HEK293 (cell line): Measurements from ENCODE around the gene ASF1B.
A peak's percentile ranks its signal among the peaks of the same experiment; 100 is the strongest.

Source experiments
- CTCF ChIA-PET: fragments of 350-600 bp; formaldehyde crosslinking; extraction: SDS; loops from one replicate; lab custom pipeline; 2021; ENCODE audit warnings: antibody characterized with exemption; lab: Yijun Ruan, JAX
- POLR2A ChIA-PET: fragments of 300-600 bp; formaldehyde crosslinking; extraction: SDS; loops from one replicate; lab custom pipeline; 2020; ENCODE audit warnings: antibody characterized with exemption, inconsistent platforms; lab: Yijun Ruan, JAX
- H3K27ac ChIP-seq: fragments of 200-500 bp; sonication (Bioruptor generic); 2 replicates; pipeline ENCODE4 v1.5.1; 2014; ENCODE audit warnings: low read depth, low read length, control low read depth, inconsistent platforms; ENCODE audit errors: extremely low read depth
- H3K36me3 ChIP-seq, 2 experiments: fragments of 200-500 bp in 1 of 2; sonication (Bioruptor generic) in 1 of 2; 1 replicate in 1 of 2; 2 replicates in 1 of 2; pipeline ENCODE4 v1.5.1; 2014 to 2017; ENCODE audit warnings: inconsistent platforms in 2 of 2, low read length in 2 of 2; ENCODE audit not compliant: control insufficient read depth in 2 of 2, insufficient read depth in 1 of 2
- H3K4me1 ChIP-seq: fragments of 200-500 bp; sonication (Bioruptor generic); 2 replicates; pipeline ENCODE4 v1.5.1; 2014; ENCODE audit warnings: mild to moderate bottlenecking, low read length, inconsistent platforms; ENCODE audit not compliant: control insufficient read depth, insufficient read depth
- H3K4me3 ChIP-seq: 2 replicates; pipeline ENCODE4 v1.5.1; 2011; ENCODE audit warnings: low read depth, mild to moderate bottlenecking, control low read depth, low read length, moderate library complexity
- H3K9me3 ChIP-seq: fragments of 200-500 bp; sonication (Bioruptor generic); 2 replicates; pipeline ENCODE4 v1.5.1; 2014; ENCODE audit warnings: low read depth, low read length, inconsistent platforms; ENCODE audit not compliant: control insufficient read depth, insufficient read depth
- SP2 ChIP-seq: fragments of 450-650 bp; formaldehyde crosslinking; IDR thresholded peaks from 2 replicates; pipeline ENCODE4 v1.5.1; 2016; ENCODE audit warnings: missing biosample characterization, missing genetic modification characterization
- ZBTB48 ChIP-seq: fragments of 450-650 bp; formaldehyde crosslinking; IDR thresholded peaks from 2 replicates; pipeline ENCODE4 v1.5.1; 2016; ENCODE audit warnings: missing biosample characterization, missing genetic modification characterization
- ZFP41 ChIP-seq: fragments of 450-650 bp; formaldehyde crosslinking; IDR thresholded peaks from 2 replicates; pipeline ENCODE4 v1.5.1; 2016; ENCODE audit warnings: missing biosample characterization, missing genetic modification characterization, borderline replicate concordance
- ZNF121 ChIP-seq: fragments of 450-650 bp; formaldehyde crosslinking; IDR thresholded peaks from 2 replicates; pipeline ENCODE4 v1.5.1; 2016; ENCODE audit warnings: missing biosample characterization, missing genetic modification characterization
- ZNF132 ChIP-seq: fragments of 450-650 bp; formaldehyde crosslinking; IDR thresholded peaks from 2 replicates; pipeline ENCODE4 v1.5.1; 2017; ENCODE audit warnings: missing biosample characterization, missing genetic modification characterization, borderline replicate concordance
- ZNF274 ChIP-seq, 2 experiments: fragments of 200-500 bp in 1 of 2; fragments of 450-650 bp in 1 of 2; sonication (Bioruptor generic) in 1 of 2; formaldehyde crosslinking in 1 of 2; IDR thresholded peaks; 2 replicates each; pipeline versions ENCODE4 v1.5.1 to v1.6.1; 2014 to 2016; ENCODE audit warnings: borderline replicate concordance in 1 of 2, inconsistent platforms in 1 of 2, low read length in 1 of 2, missing biosample characterization in 1 of 2, missing genetic modification characterization in 1 of 2
- ZNF341 ChIP-seq: fragments of 450-650 bp; formaldehyde crosslinking; IDR thresholded peaks from 2 replicates; pipeline ENCODE4; 2016; ENCODE audit warnings: low read depth, missing biosample characterization, missing genetic modification characterization
- ZNF350 ChIP-seq: fragments of 450-650 bp; formaldehyde crosslinking; IDR thresholded peaks from 2 replicates; pipeline ENCODE4 v1.5.0; 2017; ENCODE audit warnings: missing biosample characterization, mild to moderate bottlenecking, missing genetic modification characterization
- ZNF501 ChIP-seq: fragments of 450-650 bp; formaldehyde crosslinking; IDR thresholded peaks from 2 replicates; pipeline ENCODE4 v1.5.1; 2016; ENCODE audit warnings: missing biosample characterization, missing genetic modification characterization
- ZNF544 ChIP-seq: fragments of 450-650 bp; formaldehyde crosslinking; IDR thresholded peaks from 2 replicates; pipeline ENCODE4 v1.5.0; 2017; ENCODE audit warnings: missing biosample characterization, missing genetic modification characterization
- ZNF558 ChIP-seq: fragments of 450-650 bp; formaldehyde crosslinking; IDR thresholded peaks from 2 replicates; pipeline ENCODE4 v1.5.1; 2016; ENCODE audit warnings: missing biosample characterization, missing genetic modification characterization
- ZNF560 ChIP-seq: fragments of 450-650 bp; formaldehyde crosslinking; IDR thresholded peaks from 2 replicates; pipeline ENCODE4 v1.5.1; 2017; ENCODE audit warnings: missing biosample characterization, missing genetic modification characterization, borderline replicate concordance
- ZNF600 ChIP-seq: fragments of 450-650 bp; formaldehyde crosslinking; IDR thresholded peaks from 2 replicates; pipeline ENCODE4 v1.5.1; 2016; ENCODE audit warnings: missing biosample characterization, missing genetic modification characterization
- ZNF658 ChIP-seq: fragments of 450-650 bp; formaldehyde crosslinking; IDR thresholded peaks from 2 replicates; pipeline ENCODE4; 2016; ENCODE audit warnings: missing biosample characterization, missing genetic modification characterization
- TF ChIP-seq, protein P1 (sequence below): fragments of 450-650 bp; formaldehyde crosslinking; IDR thresholded peaks from 2 replicates; pipeline ENCODE4 v1.5.1; 2016; ENCODE audit warnings: missing biosample characterization, missing genetic modification characterization
- TF ChIP-seq, protein P2 (sequence below): fragments of 450-650 bp; formaldehyde crosslinking; IDR thresholded peaks from 2 replicates; pipeline ENCODE4 v1.5.1; 2016; ENCODE audit warnings: missing biosample characterization, missing genetic modification characterization
- TF ChIP-seq, protein P3 (sequence below): fragments of 450-650 bp; formaldehyde crosslinking; IDR thresholded peaks from 2 replicates; pipeline ENCODE4 v1.5.1; 2016; ENCODE audit warnings: missing biosample characterization, missing genetic modification characterization
- TF ChIP-seq, protein P4 (sequence below): fragments of 450-650 bp; formaldehyde crosslinking; IDR thresholded peaks from 2 replicates; pipeline ENCODE4 v1.5.0; 2017; ENCODE audit warnings: missing biosample characterization, missing genetic modification characterization, borderline replicate concordance
- TF ChIP-seq, protein P5 (sequence below): fragments of 450-650 bp; formaldehyde crosslinking; IDR thresholded peaks from 2 replicates; pipeline ENCODE4 v1.5.1; 2016; ENCODE audit warnings: missing biosample characterization, missing genetic modification characterization
- TF ChIP-seq, protein P6 (sequence below): fragments of 450-650 bp; IDR thresholded peaks from 2 replicates; pipeline ENCODE4 v1.5.1; 2018; ENCODE audit warnings: missing biosample characterization, mild to moderate bottlenecking, missing genetic modification characterization

The ASF1B gene

DNA sequence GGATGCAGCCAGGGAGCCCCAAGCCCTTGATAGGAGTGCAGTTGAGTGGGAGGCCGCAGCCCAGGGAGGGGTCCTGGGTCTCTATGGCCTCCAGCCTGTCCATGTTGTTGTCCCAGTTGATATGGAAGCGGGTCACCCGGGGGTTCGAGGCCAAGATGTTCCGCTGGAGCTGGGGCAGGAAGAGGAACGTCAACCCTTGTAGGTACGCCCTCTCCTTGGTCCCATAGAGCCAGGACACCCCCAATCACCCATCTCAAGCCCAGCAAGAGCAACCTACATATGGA is 15.9 kb downstream of the ASF1B start:
- Histone ChIP-seq H3K9me3 (no peaks in the 10 kb centered on the region), H3K27ac (no peak overlapping the region), H3K36me3 (peaks cover 15 to 45% of the 10 kb centered on the region in 2 experiments), H3K4me1 (peaks cover 3% of the 10 kb centered on the region), H3K4me3 (no peak overlapping the region)
- TF ChIP-seq ZNF501 (tag by site-specific recombination): no peak
- no peak for TF ChIP-seq ZNF121 (tag by site-specific recombination)
- TF ChIP-seq ZBTB48: no peak
- TF ChIP-seq, protein P1, sequence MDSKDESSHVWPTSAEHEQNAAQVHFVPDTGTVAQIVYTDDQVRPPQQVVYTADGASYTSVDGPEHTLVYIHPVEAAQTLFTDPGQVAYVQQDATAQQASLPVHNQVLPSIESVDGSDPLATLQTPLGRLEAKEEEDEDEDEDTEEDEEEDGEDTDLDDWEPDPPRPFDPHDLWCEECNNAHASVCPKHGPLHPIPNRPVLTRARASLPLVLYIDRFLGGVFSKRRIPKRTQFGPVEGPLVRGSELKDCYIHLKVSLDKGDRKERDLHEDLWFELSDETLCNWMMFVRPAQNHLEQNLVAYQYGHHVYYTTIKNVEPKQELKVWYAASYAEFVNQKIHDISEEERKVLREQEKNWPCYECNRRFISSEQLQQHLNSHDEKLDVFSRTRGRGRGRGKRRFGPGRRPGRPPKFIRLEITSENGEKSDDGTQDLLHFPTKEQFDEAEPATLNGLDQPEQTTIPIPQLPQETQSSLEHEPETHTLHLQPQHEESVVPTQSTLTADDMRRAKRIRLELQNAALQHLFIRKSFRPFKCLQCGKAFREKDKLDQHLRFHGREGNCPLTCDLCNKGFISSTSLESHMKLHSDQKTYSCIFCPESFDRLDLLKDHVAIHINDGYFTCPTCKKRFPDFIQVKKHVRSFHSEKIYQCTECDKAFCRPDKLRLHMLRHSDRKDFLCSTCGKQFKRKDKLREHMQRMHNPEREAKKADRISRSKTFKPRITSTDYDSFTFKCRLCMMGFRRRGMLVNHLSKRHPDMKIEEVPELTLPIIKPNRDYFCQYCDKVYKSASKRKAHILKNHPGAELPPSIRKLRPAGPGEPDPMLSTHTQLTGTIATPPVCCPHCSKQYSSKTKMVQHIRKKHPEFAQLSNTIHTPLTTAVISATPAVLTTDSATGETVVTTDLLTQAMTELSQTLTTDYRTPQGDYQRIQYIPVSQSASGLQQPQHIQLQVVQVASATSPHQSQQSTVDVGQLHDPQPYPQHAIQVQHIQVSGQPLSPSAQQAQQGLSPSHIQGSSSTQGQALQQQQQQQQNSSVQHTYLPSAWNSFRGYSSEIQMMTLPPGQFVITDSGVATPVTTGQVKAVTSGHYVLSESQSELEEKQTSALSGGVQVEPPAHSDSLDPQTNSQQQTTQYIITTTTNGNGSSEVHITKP (tag by site-specific recombination): no peak
- TF ChIP-seq, protein P2, sequence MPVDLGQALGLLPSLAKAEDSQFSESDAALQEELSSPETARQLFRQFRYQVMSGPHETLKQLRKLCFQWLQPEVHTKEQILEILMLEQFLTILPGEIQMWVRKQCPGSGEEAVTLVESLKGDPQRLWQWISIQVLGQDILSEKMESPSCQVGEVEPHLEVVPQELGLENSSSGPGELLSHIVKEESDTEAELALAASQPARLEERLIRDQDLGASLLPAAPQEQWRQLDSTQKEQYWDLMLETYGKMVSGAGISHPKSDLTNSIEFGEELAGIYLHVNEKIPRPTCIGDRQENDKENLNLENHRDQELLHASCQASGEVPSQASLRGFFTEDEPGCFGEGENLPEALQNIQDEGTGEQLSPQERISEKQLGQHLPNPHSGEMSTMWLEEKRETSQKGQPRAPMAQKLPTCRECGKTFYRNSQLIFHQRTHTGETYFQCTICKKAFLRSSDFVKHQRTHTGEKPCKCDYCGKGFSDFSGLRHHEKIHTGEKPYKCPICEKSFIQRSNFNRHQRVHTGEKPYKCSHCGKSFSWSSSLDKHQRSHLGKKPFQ (tag by site-specific recombination): no peak
- TF ChIP-seq ZNF341 (tag by site-specific recombination): no peak
- no peak for TF ChIP-seq ZNF132 (tag by site-specific recombination)
- no peak for TF ChIP-seq ZFP41 (tag by site-specific recombination)
- no peak for TF ChIP-seq ZNF350 (tag by site-specific recombination)
- TF ChIP-seq ZNF544 (tag by site-specific recombination): no peak
- TF ChIP-seq ZNF658 (tag by site-specific recombination): no peak
- TF ChIP-seq, protein P3, sequence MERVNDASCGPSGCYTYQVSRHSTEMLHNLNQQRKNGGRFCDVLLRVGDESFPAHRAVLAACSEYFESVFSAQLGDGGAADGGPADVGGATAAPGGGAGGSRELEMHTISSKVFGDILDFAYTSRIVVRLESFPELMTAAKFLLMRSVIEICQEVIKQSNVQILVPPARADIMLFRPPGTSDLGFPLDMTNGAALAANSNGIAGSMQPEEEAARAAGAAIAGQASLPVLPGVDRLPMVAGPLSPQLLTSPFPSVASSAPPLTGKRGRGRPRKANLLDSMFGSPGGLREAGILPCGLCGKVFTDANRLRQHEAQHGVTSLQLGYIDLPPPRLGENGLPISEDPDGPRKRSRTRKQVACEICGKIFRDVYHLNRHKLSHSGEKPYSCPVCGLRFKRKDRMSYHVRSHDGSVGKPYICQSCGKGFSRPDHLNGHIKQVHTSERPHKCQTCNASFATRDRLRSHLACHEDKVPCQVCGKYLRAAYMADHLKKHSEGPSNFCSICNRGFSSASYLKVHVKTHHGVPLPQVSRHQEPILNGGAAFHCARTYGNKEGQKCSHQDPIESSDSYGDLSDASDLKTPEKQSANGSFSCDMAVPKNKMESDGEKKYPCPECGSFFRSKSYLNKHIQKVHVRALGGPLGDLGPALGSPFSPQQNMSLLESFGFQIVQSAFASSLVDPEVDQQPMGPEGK: no peak
- CTCF ChIA-PET: interaction anchor here (0.7 kb wide), 1 partner anchor 16 kb away, joined by 4 read pairs; the partner anchor contains the start of gene ASF1B
- POLR2A ChIA-PET: interaction anchor here (1.7 kb wide), 1 partner anchor 17 kb away, joined by 6 read pairs; no protein-coding TSS in a partner anchor

DNA sequence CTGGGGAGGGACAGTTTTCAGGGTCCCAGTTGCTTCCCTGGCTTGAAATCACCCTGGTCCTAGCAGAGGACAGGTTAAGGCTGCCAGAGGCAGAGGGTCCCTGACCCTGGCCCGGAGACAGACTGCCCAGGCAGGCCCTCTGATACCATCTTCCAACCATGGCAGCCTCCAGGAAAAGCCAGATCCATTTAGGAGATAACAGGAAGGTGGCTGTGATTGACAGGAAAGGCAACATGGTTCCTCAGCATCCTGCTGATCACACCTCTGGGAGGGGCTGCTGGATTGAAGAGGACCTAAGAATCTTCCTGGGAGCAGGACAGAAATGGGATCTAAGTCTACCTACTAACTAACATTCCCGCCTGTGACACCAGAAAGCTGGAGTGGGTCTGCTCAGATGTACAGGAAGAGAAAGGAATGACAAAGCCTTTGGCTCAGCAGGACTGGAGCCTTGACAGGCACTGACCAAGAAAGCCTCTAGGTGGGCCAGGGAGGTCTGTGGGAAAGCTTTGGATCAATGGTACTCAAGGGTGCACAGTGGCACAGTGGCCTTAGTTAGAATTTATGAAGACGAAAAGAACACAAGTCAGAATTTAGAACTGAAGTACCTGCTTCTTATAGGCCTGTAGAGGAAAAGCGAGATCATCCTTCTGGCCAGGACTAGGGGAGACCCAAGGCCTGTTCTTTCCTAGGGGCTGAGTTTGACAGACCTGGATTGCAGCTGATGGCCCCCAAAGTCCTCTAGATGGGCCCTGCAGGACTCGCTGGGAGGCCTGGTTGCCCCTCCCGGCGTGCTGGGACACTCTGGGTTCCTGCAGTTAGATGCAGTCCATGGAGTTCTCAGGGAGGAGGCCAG is 16.5 kb downstream of the ASF1B start:
- ChIA-PET POLR2A (no interaction called here), CTCF (interaction anchor here (0.7 kb wide), 1 partner anchor 17 kb away, joined by 4 read pairs; the partner anchor contains the start of gene ASF1B)
- Histone ChIP-seq H3K27ac (no peak overlapping the region), H3K36me3 (peaks cover 12 to 39% of the 10 kb centered on the region in 2 experiments), H3K9me3 (no peaks in the 10 kb centered on the region), H3K4me3 (no peak overlapping the region), H3K4me1 (peaks cover 3% of the 10 kb centered on the region)
- no peak for TF ChIP-seq ZNF274 (IDR thresholded peaks at IDR 0.05; ENCODE audit: low read length)
- TF ChIP-seq ZNF274 (tag by site-specific recombination; IDR thresholded peaks at IDR 0.05; ENCODE audit: borderline replicate concordance): no peak
- 0 out of 2 replicates have a peak, but pooled peaks have one; percentile 6 for TF ChIP-seq SP2 (tag by site-specific recombination)
- TF ChIP-seq, protein P4, sequence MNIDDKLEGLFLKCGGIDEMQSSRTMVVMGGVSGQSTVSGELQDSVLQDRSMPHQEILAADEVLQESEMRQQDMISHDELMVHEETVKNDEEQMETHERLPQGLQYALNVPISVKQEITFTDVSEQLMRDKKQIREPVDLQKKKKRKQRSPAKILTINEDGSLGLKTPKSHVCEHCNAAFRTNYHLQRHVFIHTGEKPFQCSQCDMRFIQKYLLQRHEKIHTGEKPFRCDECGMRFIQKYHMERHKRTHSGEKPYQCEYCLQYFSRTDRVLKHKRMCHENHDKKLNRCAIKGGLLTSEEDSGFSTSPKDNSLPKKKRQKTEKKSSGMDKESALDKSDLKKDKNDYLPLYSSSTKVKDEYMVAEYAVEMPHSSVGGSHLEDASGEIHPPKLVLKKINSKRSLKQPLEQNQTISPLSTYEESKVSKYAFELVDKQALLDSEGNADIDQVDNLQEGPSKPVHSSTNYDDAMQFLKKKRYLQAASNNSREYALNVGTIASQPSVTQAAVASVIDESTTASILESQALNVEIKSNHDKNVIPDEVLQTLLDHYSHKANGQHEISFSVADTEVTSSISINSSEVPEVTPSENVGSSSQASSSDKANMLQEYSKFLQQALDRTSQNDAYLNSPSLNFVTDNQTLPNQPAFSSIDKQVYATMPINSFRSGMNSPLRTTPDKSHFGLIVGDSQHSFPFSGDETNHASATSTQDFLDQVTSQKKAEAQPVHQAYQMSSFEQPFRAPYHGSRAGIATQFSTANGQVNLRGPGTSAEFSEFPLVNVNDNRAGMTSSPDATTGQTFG (tag by site-specific recombination): no peak
- TF ChIP-seq ZNF600 (tag by site-specific recombination): peak; percentile 55
- TF ChIP-seq, protein P5, sequence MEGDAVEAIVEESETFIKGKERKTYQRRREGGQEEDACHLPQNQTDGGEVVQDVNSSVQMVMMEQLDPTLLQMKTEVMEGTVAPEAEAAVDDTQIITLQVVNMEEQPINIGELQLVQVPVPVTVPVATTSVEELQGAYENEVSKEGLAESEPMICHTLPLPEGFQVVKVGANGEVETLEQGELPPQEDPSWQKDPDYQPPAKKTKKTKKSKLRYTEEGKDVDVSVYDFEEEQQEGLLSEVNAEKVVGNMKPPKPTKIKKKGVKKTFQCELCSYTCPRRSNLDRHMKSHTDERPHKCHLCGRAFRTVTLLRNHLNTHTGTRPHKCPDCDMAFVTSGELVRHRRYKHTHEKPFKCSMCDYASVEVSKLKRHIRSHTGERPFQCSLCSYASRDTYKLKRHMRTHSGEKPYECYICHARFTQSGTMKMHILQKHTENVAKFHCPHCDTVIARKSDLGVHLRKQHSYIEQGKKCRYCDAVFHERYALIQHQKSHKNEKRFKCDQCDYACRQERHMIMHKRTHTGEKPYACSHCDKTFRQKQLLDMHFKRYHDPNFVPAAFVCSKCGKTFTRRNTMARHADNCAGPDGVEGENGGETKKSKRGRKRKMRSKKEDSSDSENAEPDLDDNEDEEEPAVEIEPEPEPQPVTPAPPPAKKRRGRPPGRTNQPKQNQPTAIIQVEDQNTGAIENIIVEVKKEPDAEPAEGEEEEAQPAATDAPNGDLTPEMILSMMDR (tag by site-specific recombination): no peak
- no peak for TF ChIP-seq ZNF558 (tag by site-specific recombination)
- TF ChIP-seq ZNF560: no peak
- TF ChIP-seq, protein P6, sequence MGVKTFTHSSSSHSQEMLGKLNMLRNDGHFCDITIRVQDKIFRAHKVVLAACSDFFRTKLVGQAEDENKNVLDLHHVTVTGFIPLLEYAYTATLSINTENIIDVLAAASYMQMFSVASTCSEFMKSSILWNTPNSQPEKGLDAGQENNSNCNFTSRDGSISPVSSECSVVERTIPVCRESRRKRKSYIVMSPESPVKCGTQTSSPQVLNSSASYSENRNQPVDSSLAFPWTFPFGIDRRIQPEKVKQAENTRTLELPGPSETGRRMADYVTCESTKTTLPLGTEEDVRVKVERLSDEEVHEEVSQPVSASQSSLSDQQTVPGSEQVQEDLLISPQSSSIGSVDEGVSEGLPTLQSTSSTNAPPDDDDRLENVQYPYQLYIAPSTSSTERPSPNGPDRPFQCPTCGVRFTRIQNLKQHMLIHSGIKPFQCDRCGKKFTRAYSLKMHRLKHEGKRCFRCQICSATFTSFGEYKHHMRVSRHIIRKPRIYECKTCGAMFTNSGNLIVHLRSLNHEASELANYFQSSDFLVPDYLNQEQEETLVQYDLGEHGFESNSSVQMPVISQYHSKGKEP (tag by site-specific recombination): no peak
